Smooth muscle cell (in vitro differentiated cells): ENCODE measurements around the gene DAB2IP. TPM values are rescaled to one million over a fixed set of nuclear protein-coding genes. Genes with fewer than 3 reads are reported as not detected.

Source experiments
- DNase-seq: peaks from one replicate; lab custom pipeline; 2025; ENCODE audit not compliant: unreplicated experiment; lab: John Stamatoyannopoulos, UW
- H2AFZ ChIP-seq: fragments of 200-600 bp; sonication (generic); 2 replicates; pipeline ENCODE4 v1.6.0; 2016; ENCODE audit warnings: antibody characterized with exemption, low read depth, mild to moderate bottlenecking
- H3F3A ChIP-seq: fragments of 200-600 bp; sonication (generic); 2 replicates; pipeline ENCODE4 v1.6.0; 2017; ENCODE audit warnings: antibody characterized with exemption, low read depth
- H3K27ac ChIP-seq: fragments of 200-600 bp; sonication (generic); 2 replicates; pipeline ENCODE4 v1.5.1; 2016; ENCODE audit warnings: low read depth, mild to moderate bottlenecking
- H3K27me3 ChIP-seq: fragments of 200-600 bp; sonication (generic); 2 replicates; pipeline ENCODE4 v1.6.1; 2016; ENCODE audit warnings: low read depth, mild to moderate bottlenecking
- H3K36me3 ChIP-seq: fragments of 200-600 bp; sonication (generic); 2 replicates; pipeline ENCODE4 v1.5.1; 2016; ENCODE audit warnings: low read depth
- H3K4me1 ChIP-seq: fragments of 200-600 bp; sonication (generic); 2 replicates; pipeline ENCODE4 v1.5.1; 2016; ENCODE audit warnings: low read depth
- H3K4me2 ChIP-seq: fragments of 200-600 bp; sonication (generic); 2 replicates; pipeline ENCODE4 v1.6.0; 2016; ENCODE audit warnings: mild to moderate bottlenecking
- H3K4me3 ChIP-seq: fragments of 200-600 bp; sonication (generic); 2 replicates; pipeline ENCODE4 v1.5.1; 2016; ENCODE audit warnings: mild to moderate bottlenecking
- H3K79me2 ChIP-seq: fragments of 200-600 bp; sonication (generic); 2 replicates; pipeline ENCODE4 v1.6.0; 2016; ENCODE audit warnings: low read depth, mild to moderate bottlenecking
- H3K9ac ChIP-seq: fragments of 200-600 bp; sonication (generic); 2 replicates; pipeline ENCODE4 v1.6.0; 2016; ENCODE audit warnings: low read depth
- H3K9me3 ChIP-seq: fragments of 200-600 bp; sonication (generic); replicated peaks from 2 replicates; pipeline ENCODE4 v1.5.1; 2016; ENCODE audit warnings: low read depth
- H4K20me1 ChIP-seq: fragments of 200-600 bp; sonication (generic); 2 replicates; pipeline ENCODE4 v1.6.0; 2016; ENCODE audit warnings: low read depth
- CTCF ChIP-seq: fragments of 200-600 bp; sonication (generic); IDR thresholded peaks from 2 replicates; pipeline ENCODE4 v1.5.1; 2017; ENCODE audit warnings: borderline replicate concordance, mild to moderate bottlenecking, antibody characterized with exemption; ENCODE audit not compliant: insufficient read depth, poor library complexity, severe bottlenecking
- WGBS: methylation state at CpG from one replicate; pipeline ENCODE4 v1.1.7; 2016; ENCODE audit warnings: low lambda C conversion rate; 5-methylcytosine and 5-hydroxymethylcytosine counted together
- polyA plus RNA-seq: library from polyadenylated mRNA; unstranded; fragments of >200 nt; fragmentation: Nextera tagmentation; extraction: Ambion mirVana; gene quantifications from 2 replicates; pipeline ENCODE4 v1.2.1, GENCODE V29; 2016
- total RNA-seq: library from RNA; depleted of rRNA; stranded (reverse); fragments of >200 nt; gene quantifications from 2 replicates; pipeline ENCODE4 v1.2.3, GENCODE V29; 2014

DAB2IP gene
- total and polyA plus RNA-seq, 2 experiments from 2014 or later, result 10.4 to 15.5 TPM

GRCh38 chr9:121725008-121725775 lies 73.8 kb downstream of the DAB2IP start:
- no peak for TF ChIP-seq CTCF
- Histone ChIP-seq H3K9me3 (no peaks in the 10 kb centered on the region), H3K27ac (peak overlapping the region; percentile 67), H3K27me3 (no peaks in the 10 kb centered on the region), H3K36me3 (no peaks in the 10 kb centered on the region), H3F3A (no peaks in the 10 kb centered on the region), H2AFZ (no peak overlapping the region), H3K4me3 (no peak overlapping the region), H3K4me2 (peak overlapping the region; percentile 18), H3K9ac (peak overlapping the region; percentile 67), H4K20me1 (peaks cover 98% of the 10 kb centered on the region), H3K4me1 (peaks cover 10% of the 10 kb centered on the region), H3K79me2 (peaks cover 66% of the 10 kb centered on the region)
- DNase-seq, result peak; percentile 63
- WGBS, result 62% methylated on average over 21 of the region's 21 CpGs

GRCh38 chr9:121727295-121728020 lies 76.0 kb downstream of the DAB2IP start:
- H3K9ac ChIP-seq, result no peak overlapping the region
- H3F3A ChIP-seq, result no peaks in the 10 kb centered on the region
- no peaks in the 10 kb centered on the region for H3K4me1 ChIP-seq
- peaks cover 61% of the 10 kb centered on the region for H3K79me2 ChIP-seq
- H4K20me1 ChIP-seq, result peaks cover 98% of the 10 kb centered on the region
- no peak overlapping the region for H3K27ac ChIP-seq
- 85% methylated on average over 4 of the region's 4 CpGs for WGBS
- H3K9me3 ChIP-seq, result no peaks in the 10 kb centered on the region
- no peak overlapping the region for H2AFZ ChIP-seq
- H3K36me3 ChIP-seq, result no peaks in the 10 kb centered on the region
- H3K4me3 ChIP-seq, result no peak overlapping the region
- H3K27me3 ChIP-seq, result no peaks in the 10 kb centered on the region
- DNase-seq, result no peak
- no peak for TF ChIP-seq CTCF
- no peak overlapping the region for H3K4me2 ChIP-seq

- H3K4me1 ChIP-seq, result no peaks in the 10 kb centered on the region
- 75% methylated on average over 1 of the region's 1 CpG for WGBS
- no peak overlapping the region for H3K4me2 ChIP-seq
- H2AFZ ChIP-seq, result no peak overlapping the region
- TF ChIP-seq CTCF, result no peak
- no peaks in the 10 kb centered on the region for H3F3A ChIP-seq
- H3K36me3 ChIP-seq, result no peaks in the 10 kb centered on the region
- H3K4me3 ChIP-seq, result no peak overlapping the region
- no peaks in the 10 kb centered on the region for H3K27me3 ChIP-seq
- peaks cover 57% of the 10 kb centered on the region for H3K79me2 ChIP-seq
- no peak for DNase-seq
- H3K9ac ChIP-seq, result no peak overlapping the region
- H4K20me1 ChIP-seq, result peaks cover 98% of the 10 kb centered on the region
- H3K27ac ChIP-seq, result no peak overlapping the region
- no peaks in the 10 kb centered on the region for H3K9me3 ChIP-seq
Measured at GRCh38 chr9:121728916-121729315, 77.5 kb downstream of the DAB2IP start.
